H9 (cell line): Measurements from ENCODE around the gene NUDT16L1. TPM values are rescaled to one million over a fixed set of nuclear protein-coding genes. Genes with fewer than 3 reads are reported as not detected.

ENCODE experiments used
- DNase-seq: peaks from one replicate; pipeline ENCODE4 v3.0.0-alpha.2; 2017
- H2AFZ ChIP-seq: one replicate; pipeline ENCODE4 v1.6.1; 2013; ENCODE audit warnings: mild to moderate bottlenecking, low read length, control low read depth, moderate library complexity
- H2AK5ac ChIP-seq: 2 replicates; pipeline ENCODE4 v1.6.1; 2013; ENCODE audit warnings: low read length, control low read depth, mixed read lengths; ENCODE audit not compliant: insufficient read length
- H2BK120ac ChIP-seq: one replicate; pipeline ENCODE4 v1.6.1; 2013; ENCODE audit warnings: low read depth, mild to moderate bottlenecking, low read length, control low read depth, inconsistent platforms; ENCODE audit not compliant: poor library complexity, severe bottlenecking
- H2BK12ac ChIP-seq: 2 replicates; pipeline ENCODE4 v1.6.1; 2013; ENCODE audit warnings: low read length, control low read depth, mixed read lengths, low read depth; ENCODE audit not compliant: insufficient read length
- H2BK15ac ChIP-seq: 2 replicates; pipeline ENCODE4 v1.6.1; 2013; ENCODE audit warnings: low read depth, low read length, control low read depth
- H2BK20ac ChIP-seq: one replicate; pipeline ENCODE4 v1.6.1; 2013; ENCODE audit warnings: low read depth, mild to moderate bottlenecking, low read length, control low read depth, inconsistent platforms; ENCODE audit not compliant: poor library complexity, severe bottlenecking
- H2BK5ac ChIP-seq: 2 replicates; pipeline ENCODE4 v1.6.1; 2013; ENCODE audit warnings: low read length, control low read depth, mixed read lengths; ENCODE audit not compliant: insufficient read length
- H3K14ac ChIP-seq: 2 replicates; pipeline ENCODE4 v1.6.1; 2013; ENCODE audit warnings: low read length, control low read depth; ENCODE audit not compliant: insufficient read depth
- H3K18ac ChIP-seq: 2 replicates; pipeline ENCODE4 v1.6.1; 2013; ENCODE audit warnings: low read depth, mild to moderate bottlenecking, mixed read lengths, low read length, control low read depth; ENCODE audit not compliant: insufficient read length
- H3K23ac ChIP-seq: 2 replicates; pipeline ENCODE4 v1.6.1; 2013; ENCODE audit warnings: low read length, control low read depth, mixed read lengths, low read depth; ENCODE audit not compliant: insufficient read length
- H3K23me2 ChIP-seq: 2 replicates; pipeline ENCODE4 v1.6.1; 2013; ENCODE audit warnings: low read depth, mild to moderate bottlenecking, mixed read lengths, low read length, control low read depth; ENCODE audit not compliant: insufficient read length, poor library complexity, severe bottlenecking
- H3K27ac ChIP-seq: 2 replicates; pipeline ENCODE4 v1.5.1; 2013; ENCODE audit warnings: low read length, control low read depth, mixed read lengths, low read depth; ENCODE audit not compliant: insufficient read length
- H3K27me3 ChIP-seq: 2 replicates; pipeline ENCODE4 v1.6.1; 2013; ENCODE audit warnings: low read length, control low read depth, inconsistent platforms; ENCODE audit not compliant: insufficient read depth
- H3K4ac ChIP-seq: 2 replicates; pipeline ENCODE4 v1.6.1; 2013; ENCODE audit warnings: low read depth, mild to moderate bottlenecking, control low read depth, inconsistent platforms, low read length, moderate library complexity
- H3K4me1 ChIP-seq: 2 replicates; pipeline ENCODE4 v1.6.1; 2013; ENCODE audit warnings: low read length, control low read depth, inconsistent platforms; ENCODE audit not compliant: insufficient read depth
- H3K4me2 ChIP-seq: 2 replicates; pipeline ENCODE4 v1.6.1; 2013; ENCODE audit warnings: low read length, control low read depth, mixed read lengths; ENCODE audit not compliant: insufficient read length, insufficient read depth
- H3K56ac ChIP-seq: 2 replicates; pipeline ENCODE4 v1.6.1; 2013; ENCODE audit warnings: low read depth, mild to moderate bottlenecking, mixed read lengths, low read length, control low read depth; ENCODE audit not compliant: insufficient read length
- H3K79me1 ChIP-seq: 2 replicates; pipeline ENCODE4 v1.6.1; 2013; ENCODE audit warnings: low read depth, mild to moderate bottlenecking, moderate library complexity, low read length, control low read depth, inconsistent platforms; ENCODE audit not compliant: insufficient read depth, poor library complexity, severe bottlenecking
- H3K79me2 ChIP-seq: 2 replicates; pipeline ENCODE4 v1.6.1; 2013; ENCODE audit warnings: low read length, control low read depth, inconsistent platforms; ENCODE audit not compliant: insufficient read depth
- H3K9ac ChIP-seq: 2 replicates; pipeline ENCODE4 v1.6.1; 2013; ENCODE audit warnings: low read length, control low read depth, mixed read lengths; ENCODE audit not compliant: insufficient read length; ENCODE audit errors: extremely low read depth
- H3K9me3 ChIP-seq: one replicate; pipeline ENCODE4 v1.6.1; 2013; ENCODE audit warnings: low read depth, low read length, inconsistent platforms; ENCODE audit not compliant: control insufficient read depth
- H3T11ph ChIP-seq: one replicate; pipeline ENCODE4 v1.6.1; 2013; ENCODE audit warnings: mild to moderate bottlenecking, low read length, control low read depth, inconsistent platforms
- H4K20me1 ChIP-seq: one replicate; pipeline ENCODE4 v1.6.1; 2013; ENCODE audit not compliant: control insufficient read depth, insufficient read length, insufficient read depth
- H4K5ac ChIP-seq: 2 replicates; pipeline ENCODE4 v1.6.1; 2013; ENCODE audit warnings: low read depth, mild to moderate bottlenecking, mixed read lengths, low read length, control low read depth; ENCODE audit not compliant: insufficient read length
- H4K8ac ChIP-seq: replicated peaks from 2 replicates; pipeline ENCODE4 v1.6.1; 2013; ENCODE audit warnings: low read length, control low read depth, mixed read lengths, low read depth; ENCODE audit not compliant: insufficient read length
- H4K91ac ChIP-seq: 2 replicates; pipeline ENCODE4 v1.6.1; 2013; ENCODE audit warnings: low read depth, mild to moderate bottlenecking, moderate library complexity, mixed read lengths, low read length, control low read depth; ENCODE audit not compliant: insufficient read length
- H3K27ac Mint-ChIP-seq, 3 experiments: 2 replicates in 2 of 3; 3 replicates in 1 of 3; pipeline ENCODE4 v1.8.0; 2020 to 2021; ENCODE audit warnings: mixed read lengths in 3 of 3, mild to moderate bottlenecking in 1 of 3, moderate library complexity in 1 of 3
- H3K27me3 Mint-ChIP-seq: 2 replicates; pipeline ENCODE4 v1.8.0; 2021; ENCODE audit warnings: low read depth, mild to moderate bottlenecking, moderate library complexity, mixed read lengths
- H3K36me3 Mint-ChIP-seq, 3 experiments: 2 replicates in 2 of 3; 3 replicates in 1 of 3; pipeline ENCODE4 v1.8.0; 2020 to 2021; ENCODE audit warnings: low read depth in 3 of 3, mixed read lengths in 3 of 3; ENCODE audit not compliant: insufficient read depth in 1 of 3
- H3K4me1 Mint-ChIP-seq, 2 experiments: 2 replicates each; pipeline ENCODE4 v1.8.0; 2020; ENCODE audit warnings: mixed read lengths in 2 of 2
- H3K4me3 Mint-ChIP-seq, 2 experiments: 2 replicates in 1 of 2; 3 replicates in 1 of 2; pipeline ENCODE4 v1.8.0; 2020 to 2021; ENCODE audit warnings: mild to moderate bottlenecking in 2 of 2, mixed read lengths in 2 of 2, moderate library complexity in 1 of 2
- H3K9me3 Mint-ChIP-seq, 2 experiments: 2 replicates in 1 of 2; 3 replicates in 1 of 2; pipeline ENCODE4 v1.8.0; 2020; ENCODE audit warnings: mild to moderate bottlenecking in 2 of 2, mixed read lengths in 2 of 2, moderate library complexity in 1 of 2
- CTCF ChIP-seq: fragments of 200-600 bp; sonication (generic); conservative IDR thresholded peaks from 3 replicates; pipeline ENCODE4 v1.8.0; 2021; ENCODE audit warnings: antibody characterized with exemption, mild to moderate bottlenecking
- WGBS: extraction: QIAGEN DNeasy Blood & Tissue Kit; methylation state at CpG from one replicate; pipeline ENCODE4 v1.1.7; 2013; ENCODE audit warnings: missing lambda C conversion rate, low lambda C conversion rate, mixed read lengths; ENCODE audit not compliant: insufficient read length; ENCODE audit errors: extremely low coverage; 5-methylcytosine and 5-hydroxymethylcytosine counted together
- total RNA-seq: library from RNA; stranded (reverse); gene quantifications from 2 replicates; pipeline ENCODE4 v1.2.1, GENCODE V29; 2021

Gene NUDT16L1
- total RNA-seq, 1 experiment from 2014 or later = 49.4 TPM

- no peak overlapping the region for H3K23ac ChIP-seq
- H3K9me3 ChIP-seq = no peaks in the 10 kb centered on the region
- H3K9ac ChIP-seq = no peak overlapping the region
- no peak for DNase-seq
- no peak overlapping the region for H3T11ph ChIP-seq
- H4K8ac ChIP-seq = no peak overlapping the region
- Mint-ChIP-seq H3K36me3 (peaks cover 6 to 52% (median 27%) of the 10 kb centered on the region in 3 experiments; a peak in 6 of 7 replicates), H3K27me3 (no peaks in the 10 kb centered on the region; the same call in 1 of the 2 replicates), H3K27ac (no peak overlapping the region), H3K9me3 (no peaks in the 10 kb centered on the region), H3K4me3 (no peak overlapping the region), H3K4me1 (peaks cover 0 to 8% of the 10 kb centered on the region in 2 experiments; a peak in 2 of 4 replicates)
- H3K14ac ChIP-seq = no peak overlapping the region
- H2BK20ac ChIP-seq = no peak overlapping the region
- no peaks in the 10 kb centered on the region for H3K27me3 ChIP-seq
- no peak overlapping the region for H2AFZ ChIP-seq
- no peaks in the 10 kb centered on the region for H3K79me2 ChIP-seq
- H4K91ac ChIP-seq = no peak overlapping the region
- H3K4me1 ChIP-seq = no peaks in the 10 kb centered on the region
- no peak for TF ChIP-seq CTCF
- no peak overlapping the region for H3K56ac ChIP-seq
- H4K5ac ChIP-seq = no peak overlapping the region
- H4K20me1 ChIP-seq = no peaks in the 10 kb centered on the region
- H2BK15ac ChIP-seq = no peak overlapping the region
- no peak overlapping the region for H3K4me2 ChIP-seq
- H2BK5ac ChIP-seq = no peak overlapping the region
- no peak overlapping the region for H2BK120ac ChIP-seq
- no peak overlapping the region for H2AK5ac ChIP-seq
- no peaks in the 10 kb centered on the region for H3K23me2 ChIP-seq
- no peak overlapping the region for H3K18ac ChIP-seq
- WGBS = no CpG with 5 or more reads among the region's 11 CpGs
- no peak overlapping the region for H3K27ac ChIP-seq
- H2BK12ac ChIP-seq = no peak overlapping the region
- no peak overlapping the region for H3K4ac ChIP-seq
- H3K79me1 ChIP-seq = no peaks in the 10 kb centered on the region
Observed at GRCh38 chr16:4661661-4662060, 31.7 kb upstream of the NUDT16L1 start.
